ENCODE measurements around the gene PDGFRB.

DNA sequence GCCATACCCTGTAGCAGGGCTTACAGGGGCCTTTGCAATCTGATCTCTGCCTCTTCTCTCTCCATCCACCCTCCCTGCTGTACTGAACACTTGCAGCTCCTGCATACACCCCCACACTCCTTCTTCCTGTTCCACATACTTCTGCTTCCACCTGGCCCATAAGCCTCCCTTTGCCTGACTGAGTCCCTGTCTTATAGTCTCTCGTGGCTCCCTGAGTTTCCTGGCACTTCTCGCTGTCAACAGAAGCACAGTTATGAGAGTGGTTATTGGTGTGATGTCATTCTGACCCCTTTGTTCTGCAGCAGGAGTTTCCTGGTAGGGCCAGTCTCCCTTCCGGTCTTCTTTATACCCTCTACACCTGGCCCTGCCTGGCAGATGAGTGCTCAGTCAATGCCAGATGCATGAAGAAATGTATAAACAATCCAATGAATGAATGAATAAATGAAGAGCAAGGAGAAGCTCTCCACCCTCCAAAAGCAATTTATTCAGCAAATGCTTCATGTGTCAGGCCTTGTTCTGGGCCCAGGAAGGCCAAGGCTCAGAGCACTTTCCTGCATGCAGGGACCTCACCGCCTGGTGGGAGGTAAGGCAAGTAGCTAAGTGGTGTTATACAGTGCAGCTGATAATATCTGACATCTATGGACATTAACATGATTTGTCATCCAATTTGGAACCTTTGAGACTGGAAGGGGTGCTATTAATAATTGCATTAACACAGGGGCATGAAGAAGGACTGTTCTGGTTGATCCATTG is 48.8 kb downstream of the PDGFRB start:
- TF ChIP-seq, protein P1, sequence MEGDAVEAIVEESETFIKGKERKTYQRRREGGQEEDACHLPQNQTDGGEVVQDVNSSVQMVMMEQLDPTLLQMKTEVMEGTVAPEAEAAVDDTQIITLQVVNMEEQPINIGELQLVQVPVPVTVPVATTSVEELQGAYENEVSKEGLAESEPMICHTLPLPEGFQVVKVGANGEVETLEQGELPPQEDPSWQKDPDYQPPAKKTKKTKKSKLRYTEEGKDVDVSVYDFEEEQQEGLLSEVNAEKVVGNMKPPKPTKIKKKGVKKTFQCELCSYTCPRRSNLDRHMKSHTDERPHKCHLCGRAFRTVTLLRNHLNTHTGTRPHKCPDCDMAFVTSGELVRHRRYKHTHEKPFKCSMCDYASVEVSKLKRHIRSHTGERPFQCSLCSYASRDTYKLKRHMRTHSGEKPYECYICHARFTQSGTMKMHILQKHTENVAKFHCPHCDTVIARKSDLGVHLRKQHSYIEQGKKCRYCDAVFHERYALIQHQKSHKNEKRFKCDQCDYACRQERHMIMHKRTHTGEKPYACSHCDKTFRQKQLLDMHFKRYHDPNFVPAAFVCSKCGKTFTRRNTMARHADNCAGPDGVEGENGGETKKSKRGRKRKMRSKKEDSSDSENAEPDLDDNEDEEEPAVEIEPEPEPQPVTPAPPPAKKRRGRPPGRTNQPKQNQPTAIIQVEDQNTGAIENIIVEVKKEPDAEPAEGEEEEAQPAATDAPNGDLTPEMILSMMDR (IDR thresholded peaks at IDR 0.05 in 2 of 3, conservative IDR thresholded peaks at IDR 0.05 in 1 of 3; ENCODE audit: borderline replicate concordance in 1 of 3, insufficient read depth in 1 of 3, low read depth in 2 of 3, low read length in 2 of 3), result no peak
- TF ChIP-seq SRF (IDR thresholded peaks at IDR 0.05; ENCODE audit: low read depth), result no peak
- TF ChIP-seq ZNF274 (IDR thresholded peaks at IDR 0.05; ENCODE audit: low read depth, low read length), result no peak
- TF ChIP-seq POLR2A (IDR thresholded peaks at IDR 0.05; ENCODE audit: borderline replicate concordance, extremely low read depth, insufficient read depth, insufficient read length), result no peak
- TF ChIP-seq, protein P2, sequence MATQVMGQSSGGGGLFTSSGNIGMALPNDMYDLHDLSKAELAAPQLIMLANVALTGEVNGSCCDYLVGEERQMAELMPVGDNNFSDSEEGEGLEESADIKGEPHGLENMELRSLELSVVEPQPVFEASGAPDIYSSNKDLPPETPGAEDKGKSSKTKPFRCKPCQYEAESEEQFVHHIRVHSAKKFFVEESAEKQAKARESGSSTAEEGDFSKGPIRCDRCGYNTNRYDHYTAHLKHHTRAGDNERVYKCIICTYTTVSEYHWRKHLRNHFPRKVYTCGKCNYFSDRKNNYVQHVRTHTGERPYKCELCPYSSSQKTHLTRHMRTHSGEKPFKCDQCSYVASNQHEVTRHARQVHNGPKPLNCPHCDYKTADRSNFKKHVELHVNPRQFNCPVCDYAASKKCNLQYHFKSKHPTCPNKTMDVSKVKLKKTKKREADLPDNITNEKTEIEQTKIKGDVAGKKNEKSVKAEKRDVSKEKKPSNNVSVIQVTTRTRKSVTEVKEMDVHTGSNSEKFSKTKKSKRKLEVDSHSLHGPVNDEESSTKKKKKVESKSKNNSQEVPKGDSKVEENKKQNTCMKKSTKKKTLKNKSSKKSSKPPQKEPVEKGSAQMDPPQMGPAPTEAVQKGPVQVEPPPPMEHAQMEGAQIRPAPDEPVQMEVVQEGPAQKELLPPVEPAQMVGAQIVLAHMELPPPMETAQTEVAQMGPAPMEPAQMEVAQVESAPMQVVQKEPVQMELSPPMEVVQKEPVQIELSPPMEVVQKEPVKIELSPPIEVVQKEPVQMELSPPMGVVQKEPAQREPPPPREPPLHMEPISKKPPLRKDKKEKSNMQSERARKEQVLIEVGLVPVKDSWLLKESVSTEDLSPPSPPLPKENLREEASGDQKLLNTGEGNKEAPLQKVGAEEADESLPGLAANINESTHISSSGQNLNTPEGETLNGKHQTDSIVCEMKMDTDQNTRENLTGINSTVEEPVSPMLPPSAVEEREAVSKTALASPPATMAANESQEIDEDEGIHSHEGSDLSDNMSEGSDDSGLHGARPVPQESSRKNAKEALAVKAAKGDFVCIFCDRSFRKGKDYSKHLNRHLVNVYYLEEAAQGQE (IDR thresholded peaks at IDR 0.05; ENCODE audit: low read depth), result no peak
- TF ChIP-seq POLR2AphosphoS5 (IDR thresholded peaks at IDR 0.05; ENCODE audit: low read depth, low read length), result no peak
- TF ChIP-seq MAX (IDR thresholded peaks at IDR 0.05), result no peak
- TF ChIP-seq EZH2phosphoT487 (IDR thresholded peaks at IDR 0.05; ENCODE audit: borderline replicate concordance), result no peak
- TF ChIP-seq RAD21 (IDR thresholded peaks at IDR 0.05; ENCODE audit: low read depth), result no peak
- no peak for TF ChIP-seq EZH2 (IDR thresholded peaks at IDR 0.05)
- no peak for TF ChIP-seq JUND (IDR thresholded peaks at IDR 0.05)
- no peak for TF ChIP-seq CEBPB (IDR thresholded peaks at IDR 0.05; ENCODE audit: low read depth)
- no peak for TF ChIP-seq CBX3 (IDR thresholded peaks at IDR 0.05; ENCODE audit: low read depth)
- no peak for TF ChIP-seq ATF3 (IDR thresholded peaks at IDR 0.05)

All from HCT116 (cell line).